GM12878 (cell line): ENCODE data around the gene DENND4C. TPM values are rescaled to one million over a fixed set of nuclear protein-coding genes. Genes with fewer than 3 reads are reported as not detected.

Experiments
- ATAC-seq: fragments of 200-7000 bp; cut with Tn5 transposase; 3 replicates; pipeline ENCODE4 v1.9.1; 2020; ENCODE audit warnings: mild to moderate bottlenecking, moderate library complexity
- BruUV-seq: library from RNA; stranded (reverse); fragments of 400-500 nt; replicated peaks from 2 replicates; lab custom pipeline; 2021; lab: Mats Ljungman, UMichigan
- CTCF ChIA-PET: fragments of 300-600 bp; sonication (Branson Sonifier 250); formaldehyde crosslinking; extraction: SDS; loops from one replicate; lab custom pipeline; 2021; ENCODE audit warnings: inconsistent platforms; lab: Yijun Ruan, JAX
- POLR2A ChIA-PET: fragments of 350-600 bp; formaldehyde crosslinking; extraction: SDS; loops from one replicate; lab custom pipeline; 2021; ENCODE audit warnings: inconsistent platforms; lab: Charles Lee
- RAD21 ChIA-PET: fragments of 300-600 bp; sonication (Branson Sonifier 250); formaldehyde crosslinking; loops from one replicate; lab custom pipeline; 2023; ENCODE audit warnings: antibody characterized with exemption; ENCODE audit not compliant: unreplicated experiment; lab: Charles Lee
- SMC1A ChIA-PET: fragments of 300-600 bp; sonication (Branson Sonifier 250); formaldehyde crosslinking; loops from one replicate; lab custom pipeline; 2023; ENCODE audit not compliant: unreplicated experiment, uncharacterized antibody; lab: Charles Lee
- DNase-seq: peaks from one replicate; pipeline ENCODE4 v3.0.0-alpha.2; 2011; ENCODE audit warnings: low read depth, low spot score
- FAIRE-seq: peaks from 3 replicates; lab custom pipeline; 2011; peaks lifted over from hg19 to GRCh38; lab: Jason Lieb, UNC
- H2AFZ ChIP-seq: 2 replicates; pipeline ENCODE4 v1.6.0; 2011; ENCODE audit warnings: low read depth, low read length, control low read depth; ENCODE audit not compliant: control insufficient read depth
- H3K27ac ChIP-seq: 2 replicates; pipeline ENCODE4 v1.5.1; 2011; ENCODE audit warnings: control low read depth; ENCODE audit not compliant: control insufficient read depth, insufficient read depth
- H3K27me3 ChIP-seq, 2 experiments: replicated peaks in 1 of 2; 2 replicates each; pipeline versions ENCODE4 v1.6.0 to v1.6.1; 2011; ENCODE audit warnings: low read length in 1 of 2; ENCODE audit not compliant: control insufficient read depth in 2 of 2, insufficient read depth in 2 of 2
- H3K36me3 ChIP-seq, 2 experiments: 2 replicates each; pipeline ENCODE4 v1.5.1; 2011; ENCODE audit warnings: low read length in 1 of 2; ENCODE audit not compliant: control insufficient read depth in 2 of 2, insufficient read depth in 2 of 2
- H3K4me1 ChIP-seq: 2 replicates; pipeline ENCODE4 v1.6.1; 2011; ENCODE audit warnings: mild to moderate bottlenecking, low read length, moderate library complexity, mixed read lengths; ENCODE audit not compliant: control insufficient read depth, insufficient read depth
- H3K4me2 ChIP-seq: 2 replicates; pipeline ENCODE4 v1.6.0; 2011; ENCODE audit warnings: control low read depth; ENCODE audit not compliant: control insufficient read depth, insufficient read depth
- H3K4me3 ChIP-seq: fragments of 200-600 bp; sonication (generic); 2 replicates; pipeline ENCODE4 v1.5.1; 2016
- H3K79me2 ChIP-seq: 2 replicates; pipeline ENCODE4 v1.6.0; 2011; ENCODE audit warnings: low read length; ENCODE audit not compliant: control insufficient read depth, insufficient read depth
- H3K9ac ChIP-seq: 2 replicates; pipeline ENCODE4 v1.8.0; 2011; ENCODE audit warnings: low read length, control low read depth, mixed read lengths; ENCODE audit not compliant: control insufficient read depth, insufficient read depth
- H3K9me3 ChIP-seq: replicated peaks from 3 replicates; pipeline ENCODE4 v1.5.1; 2011; ENCODE audit warnings: mild to moderate bottlenecking, low read length; ENCODE audit not compliant: control insufficient read depth, insufficient read depth
- H4K20me1 ChIP-seq: 2 replicates; pipeline ENCODE4 v1.6.0; 2011; ENCODE audit not compliant: control insufficient read depth, insufficient read depth
- CHD2 ChIP-seq: IDR thresholded peaks from 2 replicates; pipeline ENCODE4 v1.6.1; 2011; ENCODE audit warnings: low read depth, low read length, improper control_type of control experiment, borderline replicate concordance
- EZH2 ChIP-seq: IDR thresholded peaks from 2 replicates; pipeline ENCODE4 v1.6.1; 2012; ENCODE audit warnings: low read depth, mild to moderate bottlenecking, control low read depth, inconsistent platforms, low read length, borderline replicate concordance; ENCODE audit not compliant: control insufficient read depth
- NBN ChIP-seq: fragments of 450-650 bp; IDR thresholded peaks from 2 replicates; pipeline ENCODE4 v1.6.1; 2016
- NR2C2 ChIP-seq: IDR thresholded peaks from 2 replicates; pipeline ENCODE4 v1.6.1; 2011; ENCODE audit warnings: borderline replicate concordance, low read depth; ENCODE audit not compliant: control insufficient read depth, insufficient read length
- RCOR1 ChIP-seq: conservative IDR thresholded peaks from 2 replicates; pipeline ENCODE4 v1.6.1; 2012; ENCODE audit warnings: low read depth, low read length, improper control_type of control experiment
- SMAD5 ChIP-seq: IDR thresholded peaks from 2 replicates; pipeline ENCODE4 v1.6.1; 2016; ENCODE audit warnings: antibody characterized with exemption, low read depth
- ZNF24 ChIP-seq: fragments of 450-650 bp; IDR thresholded peaks from 2 replicates; pipeline ENCODE4 v1.6.1; 2017; ENCODE audit warnings: antibody characterized with exemption, mild to moderate bottlenecking
- WGBS: methylation state at CpG from one replicate; pipeline ENCODE4 v1.1.6; 2016; ENCODE audit warnings: low lambda C conversion rate; ENCODE audit not compliant: insufficient replicate concordance, insufficient coverage; ENCODE audit errors: missing lambda C conversion rate; 5-methylcytosine and 5-hydroxymethylcytosine counted together
- in situ Hi-C: fragments of 300-500 bp; cut with MboI; formaldehyde crosslinking; loops from 9 replicates; pipeline ENCODE4 v1.14.3; 2018; ENCODE audit warnings: mixed read lengths
- intact Hi-C: fragments of 100-400 bp; cut with micrococcal nuclease; formaldehyde crosslinking; loops from one replicate; pipeline ENCODE4 v1.14.2; 2022; ENCODE audit not compliant: unreplicated experiment
- polyA plus RNA-seq, 11 experiments: library from polyadenylated mRNA; depleted of rRNA in 4 of 11; unstranded in 6 of 11; stranded (reverse) in 5 of 11; fragments of >200 nt; fragmentation: Nextera tagmentation in 4 of 11; fragmentation: Illumina TruSeq in 1 of 11; extraction: Ambion mirVana in 4 of 11; extraction: Trizol in 1 of 11; gene quantifications; 1 replicate in 1 of 11; 2 replicates in 10 of 11; pipeline versions ENCODE4 v1.2.1 to v1.2.3, GENCODE V29; 2011 to 2016; ENCODE audit warnings: inconsistent platforms in 2 of 11, missing spikeins in 2 of 11, low read depth in 1 of 11
- total RNA-seq, 4 experiments: library from RNA; depleted of rRNA in 3 of 4; stranded (reverse); fragments of >200 nt in 3 of 4; fragmentation: Illumina TruSeq in 1 of 4; extraction: Trizol in 1 of 4; gene quantifications; 2 replicates each; pipeline versions ENCODE4 v1.2.1 to v1.2.3, GENCODE V29; 2013 to 2021
- TF ChIP-seq, protein P1 (sequence below): fragments of 450-650 bp; formaldehyde crosslinking; IDR thresholded peaks from 2 replicates; pipeline ENCODE4 v1.4.0; 2022; ENCODE audit warnings: mild to moderate bottlenecking, moderate library complexity
- TF ChIP-seq, protein P2 (sequence below): fragments of 450-650 bp; IDR thresholded peaks from 2 replicates; pipeline ENCODE4 v1.6.1; 2017; ENCODE audit warnings: mild to moderate bottlenecking, moderate library complexity

DENND4C gene
- total and polyA plus RNA-seq, 10 of the 15 experiments (the other 5 are each of a cell fraction or from before 2014, with no cell fraction given) = 8.2 to 49.3 (median 24.7) TPM

- POLR2A ChIA-PET = interaction anchor here (0.6 to 1.2 kb wide), 2 partner anchors 9 to 152 kb away, joined by 3 to 5 read pairs; no protein-coding TSS in a partner anchor
- H3K4me1 ChIP-seq = no peaks in the 10 kb centered on the region
- H3K4me3 ChIP-seq = no peak overlapping the region
- in situ Hi-C loops = no loop called here
- CTCF ChIA-PET = interaction anchor here (0.6 to 1.2 kb wide), 4 partner anchors 43 to 1075 kb away, joined by 3 read pairs; no protein-coding TSS in a partner anchor
- H2AFZ ChIP-seq = no peak overlapping the region
- H3K27ac ChIP-seq = no peak overlapping the region
- TF ChIP-seq, protein P1, sequence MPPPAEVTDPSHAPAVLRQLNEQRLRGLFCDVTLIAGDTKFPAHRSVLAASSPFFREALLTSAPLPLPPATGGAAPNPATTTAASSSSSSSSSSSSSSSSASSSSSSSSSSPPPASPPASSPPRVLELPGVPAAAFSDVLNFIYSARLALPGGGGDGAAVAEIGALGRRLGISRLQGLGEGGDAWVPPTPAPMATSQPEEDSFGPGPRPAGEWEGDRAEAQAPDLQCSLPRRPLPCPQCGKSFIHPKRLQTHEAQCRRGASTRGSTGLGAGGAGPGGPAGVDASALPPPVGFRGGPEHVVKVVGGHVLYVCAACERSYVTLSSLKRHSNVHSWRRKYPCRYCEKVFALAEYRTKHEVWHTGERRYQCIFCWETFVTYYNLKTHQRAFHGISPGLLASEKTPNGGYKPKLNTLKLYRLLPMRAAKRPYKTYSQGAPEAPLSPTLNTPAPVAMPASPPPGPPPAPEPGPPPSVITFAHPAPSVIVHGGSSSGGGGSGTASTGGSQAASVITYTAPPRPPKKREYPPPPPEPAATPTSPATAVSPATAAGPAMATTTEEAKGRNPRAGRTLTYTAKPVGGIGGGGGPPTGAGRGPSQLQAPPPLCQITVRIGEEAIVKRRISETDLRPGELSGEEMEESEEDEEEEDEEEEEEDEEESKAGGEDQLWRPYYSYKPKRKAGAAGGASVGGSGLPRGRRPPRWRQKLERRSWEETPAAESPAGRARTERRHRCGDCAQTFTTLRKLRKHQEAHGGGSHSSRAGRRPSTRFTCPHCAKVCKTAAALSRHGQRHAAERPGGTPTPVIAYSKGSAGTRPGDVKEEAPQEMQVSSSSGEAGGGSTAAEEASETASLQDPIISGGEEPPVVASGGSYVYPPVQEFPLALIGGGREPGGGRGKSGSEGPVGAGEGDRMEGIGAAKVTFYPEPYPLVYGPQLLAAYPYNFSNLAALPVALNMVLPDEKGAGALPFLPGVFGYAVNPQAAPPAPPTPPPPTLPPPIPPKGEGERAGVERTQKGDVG (CRISPR knock-in tag) = no peak
- no peak for TF ChIP-seq SMAD5
- TF ChIP-seq, protein P2, sequence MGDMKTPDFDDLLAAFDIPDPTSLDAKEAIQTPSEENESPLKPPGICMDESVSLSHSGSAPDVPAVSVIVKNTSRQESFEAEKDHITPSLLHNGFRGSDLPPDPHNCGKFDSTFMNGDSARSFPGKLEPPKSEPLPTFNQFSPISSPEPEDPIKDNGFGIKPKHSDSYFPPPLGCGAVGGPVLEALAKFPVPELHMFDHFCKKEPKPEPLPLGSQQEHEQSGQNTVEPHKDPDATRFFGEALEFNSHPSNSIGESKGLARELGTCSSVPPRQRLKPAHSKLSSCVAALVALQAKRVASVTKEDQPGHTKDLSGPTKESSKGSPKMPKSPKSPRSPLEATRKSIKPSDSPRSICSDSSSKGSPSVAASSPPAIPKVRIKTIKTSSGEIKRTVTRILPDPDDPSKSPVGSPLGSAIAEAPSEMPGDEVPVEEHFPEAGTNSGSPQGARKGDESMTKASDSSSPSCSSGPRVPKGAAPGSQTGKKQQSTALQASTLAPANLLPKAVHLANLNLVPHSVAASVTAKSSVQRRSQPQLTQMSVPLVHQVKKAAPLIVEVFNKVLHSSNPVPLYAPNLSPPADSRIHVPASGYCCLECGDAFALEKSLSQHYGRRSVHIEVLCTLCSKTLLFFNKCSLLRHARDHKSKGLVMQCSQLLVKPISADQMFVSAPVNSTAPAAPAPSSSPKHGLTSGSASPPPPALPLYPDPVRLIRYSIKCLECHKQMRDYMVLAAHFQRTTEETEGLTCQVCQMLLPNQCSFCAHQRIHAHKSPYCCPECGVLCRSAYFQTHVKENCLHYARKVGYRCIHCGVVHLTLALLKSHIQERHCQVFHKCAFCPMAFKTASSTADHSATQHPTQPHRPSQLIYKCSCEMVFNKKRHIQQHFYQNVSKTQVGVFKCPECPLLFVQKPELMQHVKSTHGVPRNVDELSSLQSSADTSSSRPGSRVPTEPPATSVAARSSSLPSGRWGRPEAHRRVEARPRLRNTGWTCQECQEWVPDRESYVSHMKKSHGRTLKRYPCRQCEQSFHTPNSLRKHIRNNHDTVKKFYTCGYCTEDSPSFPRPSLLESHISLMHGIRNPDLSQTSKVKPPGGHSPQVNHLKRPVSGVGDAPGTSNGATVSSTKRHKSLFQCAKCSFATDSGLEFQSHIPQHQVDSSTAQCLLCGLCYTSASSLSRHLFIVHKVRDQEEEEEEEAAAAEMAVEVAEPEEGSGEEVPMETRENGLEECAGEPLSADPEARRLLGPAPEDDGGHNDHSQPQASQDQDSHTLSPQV = no peak
- no peak for TF ChIP-seq CHD2
- TF ChIP-seq ZNF24 = no peak
- TF ChIP-seq RCOR1 = no peak
- no peak for TF ChIP-seq NBN
- no peak for TF ChIP-seq EZH2
- no peak for TF ChIP-seq NR2C2
- ATAC-seq = no peak
- no peak overlapping the region for H3K4me2 ChIP-seq
- H3K27me3 ChIP-seq = no peaks in the 10 kb centered on the region
- peaks cover 0 to 22% of the 10 kb centered on the region in 2 experiments; a peak in 3 of 4 replicates for H3K36me3 ChIP-seq
- H3K79me2 ChIP-seq = no peaks in the 10 kb centered on the region
- WGBS = 89% methylated on average over 2 of the region's 2 CpGs
- no peaks in the 10 kb centered on the region for H3K9me3 ChIP-seq
- DNase-seq = no peak
- intact Hi-C loops = no loop called here
- no peak for FAIRE-seq
- RAD21 ChIA-PET = no interaction called here
- H3K9ac ChIP-seq = no peak overlapping the region
- no TSS peak for BruUV-seq
- SMC1A ChIA-PET = interaction anchor here (1.1 kb wide), 1 partner anchor 9 kb away, joined by 3 read pairs; no protein-coding TSS in a partner anchor
- no peaks in the 10 kb centered on the region for H4K20me1 ChIP-seq
Observed at GRCh38 chr9:19298436-19299000, 68.0 kb downstream of the DENND4C start.
